H1 (cell line): ENCODE data around the gene PCP4.

ENCODE experiments used
- CBX5 ChIP-seq: fragments of 300-800, 300-1000 bp; sonication (generic); IDR thresholded peaks from 2 replicates; pipeline ENCODE4 v1.7.1; 2016; ENCODE audit warnings: antibody characterized with exemption, low read length, low read depth
- HDAC2 ChIP-seq, 2 experiments: fragments of 300-600 bp in 1 of 2; sonication (generic) in 1 of 2; IDR thresholded peaks; 2 replicates each; pipeline ENCODE4 v1.6.1; 2011 to 2012; ENCODE audit warnings: low read depth in 2 of 2, low read length in 2 of 2, mild to moderate bottlenecking in 2 of 2, moderate library complexity in 2 of 2, borderline replicate concordance in 1 of 2, inconsistent platforms in 1 of 2
- JUN ChIP-seq: IDR thresholded peaks from 2 replicates; pipeline ENCODE4 v1.6.1; 2011; ENCODE audit warnings: low read depth, mild to moderate bottlenecking, improper control_type of control experiment, low read length
- POLR2A ChIP-seq, 2 experiments: IDR thresholded peaks; 1 replicate in 1 of 2; 2 replicates in 1 of 2; pipeline ENCODE4 v1.6.1; 2011; ENCODE audit warnings: low read depth in 2 of 2, low read length in 2 of 2, mild to moderate bottlenecking in 2 of 2; ENCODE audit errors: control extremely low read depth in 1 of 2
- RAD21 ChIP-seq, 2 experiments: IDR thresholded peaks in 1 of 2; conservative IDR thresholded peaks in 1 of 2; 2 replicates each; pipeline ENCODE4 v1.6.1; 2011; ENCODE audit warnings: low read depth in 2 of 2, low read length in 2 of 2, improper control_type of control experiment in 1 of 2, inconsistent platforms in 1 of 2, mild to moderate bottlenecking in 1 of 2, moderate library complexity in 1 of 2
- SP2 ChIP-seq: IDR thresholded peaks from 2 replicates; pipeline ENCODE4 v1.6.1; 2012; ENCODE audit warnings: mild to moderate bottlenecking, low read length, inconsistent platforms
- YY1 ChIP-seq: IDR thresholded peaks from 2 replicates; pipeline ENCODE4 v1.6.1; 2011; ENCODE audit warnings: low read depth, mild to moderate bottlenecking, low read length
- TF ChIP-seq, protein P1 (sequence below), 3 experiments: IDR thresholded peaks; 1 replicate in 2 of 3; 2 replicates in 1 of 3; pipeline versions ENCODE4 v1.5.1 to v1.6.1; 2011; ENCODE audit warnings: low read length in 3 of 3, mild to moderate bottlenecking in 3 of 3, inconsistent platforms in 2 of 3, low read depth in 1 of 3, moderate library complexity in 1 of 3; ENCODE audit not compliant: insufficient read depth in 1 of 3; ENCODE audit errors: control extremely low read depth in 1 of 3

- no peak for TF ChIP-seq HDAC2 (IDR thresholded peaks at IDR 0.05; ENCODE audit: borderline replicate concordance in 1 of 2, low read depth in 2 of 2, low read length in 2 of 2)
- TF ChIP-seq JUN, result no peak
- TF ChIP-seq, protein P1, sequence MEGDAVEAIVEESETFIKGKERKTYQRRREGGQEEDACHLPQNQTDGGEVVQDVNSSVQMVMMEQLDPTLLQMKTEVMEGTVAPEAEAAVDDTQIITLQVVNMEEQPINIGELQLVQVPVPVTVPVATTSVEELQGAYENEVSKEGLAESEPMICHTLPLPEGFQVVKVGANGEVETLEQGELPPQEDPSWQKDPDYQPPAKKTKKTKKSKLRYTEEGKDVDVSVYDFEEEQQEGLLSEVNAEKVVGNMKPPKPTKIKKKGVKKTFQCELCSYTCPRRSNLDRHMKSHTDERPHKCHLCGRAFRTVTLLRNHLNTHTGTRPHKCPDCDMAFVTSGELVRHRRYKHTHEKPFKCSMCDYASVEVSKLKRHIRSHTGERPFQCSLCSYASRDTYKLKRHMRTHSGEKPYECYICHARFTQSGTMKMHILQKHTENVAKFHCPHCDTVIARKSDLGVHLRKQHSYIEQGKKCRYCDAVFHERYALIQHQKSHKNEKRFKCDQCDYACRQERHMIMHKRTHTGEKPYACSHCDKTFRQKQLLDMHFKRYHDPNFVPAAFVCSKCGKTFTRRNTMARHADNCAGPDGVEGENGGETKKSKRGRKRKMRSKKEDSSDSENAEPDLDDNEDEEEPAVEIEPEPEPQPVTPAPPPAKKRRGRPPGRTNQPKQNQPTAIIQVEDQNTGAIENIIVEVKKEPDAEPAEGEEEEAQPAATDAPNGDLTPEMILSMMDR (IDR thresholded peaks at IDR 0.05; ENCODE audit: control extremely low read depth in 1 of 3, insufficient read depth in 1 of 3, low read depth in 1 of 3, low read length in 3 of 3), result no peak
- no peak for TF ChIP-seq CBX5
- TF ChIP-seq SP2, result no peak
- TF ChIP-seq RAD21 (IDR thresholded peaks at IDR 0.05 in 1 of 2, conservative IDR thresholded peaks at IDR 0.05 in 1 of 2; ENCODE audit: low read depth in 2 of 2, low read length in 2 of 2), result no peak
- TF ChIP-seq POLR2A (IDR thresholded peaks at IDR 0.05; ENCODE audit: control extremely low read depth in 1 of 2, low read depth in 2 of 2, low read length in 2 of 2), result no peak
- no peak for TF ChIP-seq YY1
These were observed 48.6 kb downstream of the PCP4 start for GRCh38 chr21:39915881-39916280.
